Stimulated activated CD8-positive, alpha-beta memory T cell treated with anti-CD3 and anti-CD28 coated beads, Interleukin-15, amount 100 ng/mL, for 4 hours (primary cell): ENCODE data around the gene ZNF22.

Source experiments
- DNase-seq, 2 donors: peaks; one replicate each; pipeline ENCODE4 v3.0.0-alpha.2; 2020; ENCODE audit warnings: low read depth in 2 of 2

The ZNF22 gene

GRCh38 chr10:44977287-44978212 lies 23.2 kb upstream of the ZNF22 start:
- DNase-seq = no peak

GRCh38 chr10:44978213-44978569 lies 22.5 kb upstream of the ZNF22 start:
- DNase-seq = no peak

DNA sequence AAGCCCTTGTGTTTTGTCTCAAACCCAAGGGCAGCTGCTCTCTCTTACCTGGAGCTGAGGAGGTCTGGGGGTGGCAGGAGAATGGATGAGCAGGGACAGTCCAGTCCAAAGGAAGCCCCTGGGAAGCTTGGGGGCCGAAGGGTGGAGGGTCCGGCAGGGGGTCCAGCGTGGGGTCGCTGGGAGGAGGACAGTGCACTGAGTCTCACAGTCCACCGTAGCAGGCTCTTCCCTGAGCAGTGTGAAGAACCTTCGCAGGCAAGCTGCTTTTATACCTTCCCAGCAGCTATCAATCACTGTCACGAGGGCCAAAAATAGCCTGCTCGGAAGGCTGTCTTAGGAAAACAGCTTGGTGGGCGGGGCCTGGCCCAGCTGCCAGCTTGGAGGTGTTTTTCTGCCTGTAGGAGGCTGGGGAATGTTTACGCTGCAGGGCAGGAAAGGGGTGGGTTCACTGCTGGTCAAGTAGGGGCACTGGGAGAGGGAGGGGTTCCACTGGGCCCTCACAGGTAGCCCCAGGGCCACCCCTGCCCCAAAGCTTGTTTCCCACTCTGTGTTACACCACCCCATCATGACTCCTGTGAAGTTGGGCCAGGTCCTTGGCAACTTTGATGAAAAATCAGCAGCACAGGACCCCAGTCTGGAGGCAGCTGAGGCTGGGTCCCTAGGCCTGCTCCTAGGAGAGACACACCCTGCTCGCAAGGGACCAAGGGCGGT lies 22.0 kb upstream of the ZNF22 start, which contains the start of gene DEPP1:
Gene DEPP1, minus strand, starts transcription at position 240 of the 711 bp plus-strand sequence. CDS start 779 bp downstream, outside the sequence.
- DNase-seq = no peak

GRCh38 chr10:44979281-44980191 lies 21.2 kb upstream of the ZNF22 start:
- no peak for DNase-seq

- DNase-seq = no peak
These were observed 20.2 kb upstream of the ZNF22 start for GRCh38 chr10:44980309-44981171.

DNA sequence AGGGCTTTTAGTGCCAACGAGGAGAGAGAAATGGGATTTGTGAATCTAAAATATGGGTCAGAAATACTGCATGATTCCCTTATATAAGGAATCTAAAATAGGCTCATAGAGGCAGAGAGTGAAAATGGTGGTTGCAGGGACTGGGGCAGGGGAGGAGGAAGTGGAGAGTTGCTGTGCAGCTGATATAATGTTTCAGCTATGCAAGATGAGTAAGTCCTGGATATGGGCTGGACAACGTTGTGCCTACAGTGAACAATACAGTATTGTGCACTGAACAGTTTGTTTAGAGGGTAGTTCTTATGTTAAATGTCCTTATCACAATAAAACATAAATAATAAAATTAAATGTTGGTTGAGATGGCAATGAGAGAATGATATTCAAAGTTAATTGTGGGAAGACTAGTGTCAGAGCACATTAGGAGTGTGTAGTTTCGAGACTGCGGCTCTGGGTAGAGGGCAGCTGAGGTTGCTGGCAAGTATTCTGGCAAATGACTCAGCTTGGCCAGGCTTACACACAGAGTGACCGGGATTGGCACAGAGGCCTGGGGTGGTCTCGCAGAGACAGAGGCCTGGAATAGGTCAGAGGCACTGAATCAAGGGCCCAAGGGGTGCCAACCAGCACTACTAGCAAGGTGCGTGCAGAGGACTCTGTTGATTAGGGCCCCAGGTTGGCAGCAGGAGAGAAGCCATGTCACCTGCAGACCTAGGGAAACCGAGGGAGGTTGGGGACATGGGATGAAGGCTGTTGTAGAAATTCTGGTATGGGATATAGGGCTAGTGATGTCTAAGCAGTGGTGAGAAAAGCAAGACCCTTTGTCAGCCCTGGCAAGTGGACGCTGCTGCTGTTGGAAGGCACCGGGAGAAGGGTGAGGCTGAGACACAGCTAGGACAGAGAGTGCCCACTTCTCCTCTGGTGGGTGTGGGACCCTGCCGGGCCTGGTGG lies 19.3 kb upstream of the ZNF22 start:
- DNase-seq = no peak

GRCh38 chr10:44982114-44982460 lies 18.6 kb upstream of the ZNF22 start:
- DNase-seq = no peak

- DNase-seq = no peak
These were observed 18.2 kb upstream of the ZNF22 start for GRCh38 chr10:44982496-44982895.

GRCh38 chr10:44983066-44983894 lies 17.4 kb upstream of the ZNF22 start:
- DNase-seq = no peak

- DNase-seq = no peak
These were observed 16.8 kb upstream of the ZNF22 start for GRCh38 chr10:44983895-44984278.

DNA sequence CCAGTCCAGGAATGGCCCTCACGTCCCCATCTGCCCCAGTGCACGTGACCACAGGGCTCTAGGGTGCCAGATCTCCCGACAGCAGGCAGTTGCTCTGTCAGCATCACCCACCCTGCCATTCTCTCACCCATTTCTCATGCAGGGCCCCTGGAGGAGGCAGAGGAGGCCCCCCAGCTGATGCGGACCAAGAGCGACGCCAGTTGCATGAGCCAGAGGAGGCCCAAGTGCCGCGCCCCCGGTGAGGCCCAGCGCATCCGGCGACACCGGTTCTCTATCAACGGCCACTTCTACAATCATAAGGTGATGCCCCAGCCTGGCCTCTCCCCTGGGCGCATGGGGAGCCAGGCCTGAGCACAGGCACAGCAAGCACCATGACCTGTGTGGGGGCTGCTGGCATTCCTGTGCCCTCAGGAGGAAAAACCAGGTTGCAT lies 16.0 kb upstream of the ZNF22 start:
- DNase-seq = no peak

- no peak for DNase-seq
These were observed 15.5 kb upstream of the ZNF22 start for GRCh38 chr10:44985175-44985681.

- no peak for DNase-seq
These were observed 14.5 kb upstream of the ZNF22 start for GRCh38 chr10:44986179-44986578.

- no peak for DNase-seq
These were observed 14.1 kb upstream of the ZNF22 start for GRCh38 chr10:44986670-44987069.

DNA sequence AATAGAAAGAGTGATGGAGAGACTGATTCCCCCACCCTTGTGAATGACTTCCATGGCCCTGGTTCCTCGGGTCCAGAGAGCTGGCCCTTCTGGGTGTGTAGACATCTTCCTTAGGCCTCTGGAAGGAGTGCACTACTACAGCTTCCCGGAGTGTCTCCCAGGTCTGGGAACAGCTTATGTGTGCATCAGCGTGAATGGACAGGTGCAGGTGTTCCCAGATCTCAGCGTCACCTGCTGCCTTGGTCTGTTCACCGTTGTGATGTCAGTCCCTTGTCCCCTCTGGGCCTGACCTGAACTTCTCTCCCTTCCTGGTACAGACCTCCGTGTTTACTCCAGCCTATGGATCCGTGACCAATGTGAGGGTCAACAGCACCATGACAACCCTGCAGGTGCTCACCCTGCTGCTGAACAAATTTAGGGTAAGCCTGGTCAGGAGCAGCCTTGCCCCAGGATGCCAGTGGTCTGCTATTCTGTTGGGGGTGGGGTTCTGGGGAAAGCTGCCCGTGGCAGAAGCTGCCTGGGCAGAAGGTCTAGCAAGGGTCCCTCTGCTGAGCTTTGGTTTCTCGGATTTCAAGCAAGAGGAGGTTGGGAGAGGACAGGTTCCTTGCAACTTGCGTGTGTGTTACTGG lies 11.7 kb upstream of the ZNF22 start:
- no peak for DNase-seq

DNA sequence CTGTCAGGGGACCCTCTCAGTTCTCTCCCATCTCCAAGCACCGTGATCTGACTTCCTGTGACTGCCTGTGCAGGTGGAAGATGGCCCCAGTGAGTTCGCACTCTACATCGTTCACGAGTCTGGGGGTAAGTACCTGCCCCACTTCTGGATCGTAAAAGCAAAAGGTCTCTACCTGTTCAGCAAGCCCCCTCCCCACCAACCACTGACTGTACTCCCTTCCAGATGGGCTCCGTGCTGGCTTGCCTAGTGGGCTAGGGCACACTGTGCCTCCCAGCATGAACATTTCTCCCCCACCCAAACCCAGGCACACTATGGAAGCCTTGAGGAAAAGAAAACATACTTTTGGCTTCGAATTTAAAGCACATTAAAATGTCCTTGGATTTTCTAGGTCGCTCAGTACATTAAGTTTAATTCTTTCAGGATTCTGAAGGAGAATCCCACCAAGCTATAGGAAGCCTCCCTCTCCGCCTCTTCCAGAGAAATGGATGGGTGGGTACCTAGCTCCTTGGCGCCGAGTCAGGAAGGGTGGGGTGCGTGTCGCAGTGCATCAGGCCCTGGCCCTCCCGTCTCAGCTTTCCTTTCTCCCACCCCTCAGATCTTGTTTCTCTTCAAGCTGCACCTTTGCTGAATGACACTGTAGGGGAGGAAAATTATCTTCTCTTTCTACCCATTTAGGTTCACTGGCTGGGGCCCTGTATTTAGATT lies 11.0 kb upstream of the ZNF22 start:
- DNase-seq = no peak

DNA sequence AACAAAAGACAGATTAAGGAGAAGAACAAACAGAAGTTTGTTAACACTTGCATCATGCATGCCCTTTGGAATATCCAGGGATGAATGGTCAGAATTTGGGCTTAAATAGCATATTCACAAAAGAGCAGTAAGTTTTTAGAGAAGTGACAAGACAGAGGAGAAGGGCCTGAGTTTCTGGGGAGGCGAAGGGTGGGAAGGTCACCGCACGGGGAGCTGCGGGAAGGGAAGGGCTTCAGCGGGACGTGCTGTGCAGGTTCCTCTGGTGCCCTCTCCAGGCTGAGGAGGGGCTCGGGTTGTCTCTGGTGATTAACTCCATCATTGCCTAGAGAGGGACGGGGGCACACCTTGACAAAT lies 10.4 kb upstream of the ZNF22 start:
- no peak for DNase-seq

DNA sequence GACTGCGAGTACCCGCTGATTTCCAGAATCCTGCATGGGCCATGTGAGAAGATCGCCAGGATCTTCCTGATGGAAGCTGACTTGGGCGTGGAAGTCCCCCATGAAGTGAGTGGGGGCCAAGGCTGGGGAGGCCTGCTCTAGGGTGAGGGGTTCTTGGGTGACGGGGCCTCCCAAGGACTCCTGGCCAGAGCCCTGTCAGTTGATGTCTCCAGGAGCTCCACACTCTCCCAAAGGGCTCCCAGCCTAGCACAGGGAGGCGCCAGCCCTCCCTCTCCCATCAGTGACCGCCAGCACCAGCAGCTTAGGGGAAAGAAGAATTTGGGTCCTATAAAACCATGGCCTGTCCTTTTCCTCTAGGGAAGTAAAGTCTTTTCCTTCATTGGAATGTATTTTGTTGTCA lies 9.8 kb upstream of the ZNF22 start:
- DNase-seq = no peak
